IMR-90 (cell line): ENCODE results near the gene AMIGO1. TPM values are rescaled to one million over a fixed set of nuclear protein-coding genes. Genes with fewer than 3 reads are reported as not detected.

Experiments used
- ATAC-seq: fragments of 200-7000 bp; cut with Tn5 transposase; 2 replicates; pipeline ENCODE4 v1.9.1; 2020; ENCODE audit warnings: low read depth, mild to moderate bottlenecking, moderate library complexity
- BruUV-seq: library from RNA; stranded (reverse); fragments of 400-500 nt; replicated peaks from 2 replicates; lab custom pipeline; 2021; lab: Mats Ljungman, UMichigan
- CTCF ChIA-PET: fragments of 300-600 bp; formaldehyde crosslinking; extraction: SDS; loops from one replicate; lab custom pipeline; 2021; ENCODE audit warnings: antibody characterized with exemption; lab: Yijun Ruan, JAX
- POLR2A ChIA-PET: fragments of 300-600 bp; sonication (Branson Sonifier 250); formaldehyde crosslinking; loops from one replicate; lab custom pipeline; 2022; ENCODE audit warnings: antibody characterized with exemption; ENCODE audit not compliant: unreplicated experiment; lab: Charles Lee
- DNase-seq: peaks from one replicate; pipeline ENCODE4 v3.0.0; 2013
- H2AFZ ChIP-seq: replicated peaks from 2 replicates; pipeline ENCODE3; 2013; ENCODE audit warnings: low read length, mild to moderate bottlenecking; ENCODE audit not compliant: poor library complexity
- H2AK5ac ChIP-seq: 2 replicates; pipeline ENCODE4 v1.6.1; 2013; ENCODE audit warnings: low read depth, low read length, inconsistent platforms
- H2AK9ac ChIP-seq: replicated peaks from 2 replicates; pipeline ENCODE3; 2013; ENCODE audit warnings: mild to moderate bottlenecking, low read depth, low read length, moderate library complexity; ENCODE audit not compliant: poor library complexity
- H2BK120ac ChIP-seq: 2 replicates; pipeline ENCODE4 v1.6.1; 2013; ENCODE audit warnings: low read depth, low read length, inconsistent platforms
- H2BK15ac ChIP-seq: 3 replicates; pipeline ENCODE4 v1.6.1; 2013; ENCODE audit warnings: low read depth, low read length, inconsistent platforms
- H2BK20ac ChIP-seq: 2 replicates; pipeline ENCODE4 v1.6.1; 2013; ENCODE audit warnings: low read depth, mild to moderate bottlenecking, inconsistent platforms, low read length, moderate library complexity
- H2BK5ac ChIP-seq: 2 replicates; pipeline ENCODE4 v1.6.1; 2013; ENCODE audit warnings: mild to moderate bottlenecking, low read depth, low read length, inconsistent platforms; ENCODE audit not compliant: poor library complexity, severe bottlenecking
- H3K14ac ChIP-seq: replicated peaks from 2 replicates; pipeline ENCODE4 v1.6.1; 2013; ENCODE audit warnings: low read depth, low read length, inconsistent platforms
- H3K18ac ChIP-seq: 2 replicates; pipeline ENCODE4 v1.6.1; 2013; ENCODE audit warnings: low read depth, low read length, control low read depth
- H3K23ac ChIP-seq: 2 replicates; pipeline ENCODE4 v1.6.1; 2013; ENCODE audit warnings: low read depth, low read length, inconsistent platforms
- H3K27ac ChIP-seq: 2 replicates; pipeline ENCODE4 v1.5.1; 2013; ENCODE audit warnings: mild to moderate bottlenecking, control low read depth, low read length; ENCODE audit not compliant: insufficient read depth
- H3K27me3 ChIP-seq: 2 replicates; pipeline ENCODE4 v1.6.1; 2013; ENCODE audit warnings: low read length; ENCODE audit not compliant: control insufficient read depth, insufficient read depth
- H3K36me3 ChIP-seq: 2 replicates; pipeline ENCODE4 v1.6.1; 2013; ENCODE audit warnings: low read length, mixed read lengths; ENCODE audit not compliant: control insufficient read depth, insufficient read depth
- H3K4ac ChIP-seq: 2 replicates; pipeline ENCODE4 v1.6.1; 2013; ENCODE audit warnings: low read depth, low read length, inconsistent platforms
- H3K4me1 ChIP-seq: 2 replicates; pipeline ENCODE4 v1.6.1; 2013; ENCODE audit warnings: low read length, mixed read lengths; ENCODE audit not compliant: control insufficient read depth, insufficient read depth
- H3K4me2 ChIP-seq: 2 replicates; pipeline ENCODE4 v1.6.1; 2013; ENCODE audit warnings: low read depth, mild to moderate bottlenecking, control low read depth, low read length, moderate library complexity
- H3K4me3 ChIP-seq: 2 replicates; pipeline ENCODE4 v1.5.1; 2013; ENCODE audit warnings: low read depth, mild to moderate bottlenecking, control low read depth, low read length, moderate library complexity; ENCODE audit not compliant: insufficient read depth
- H3K56ac ChIP-seq: 2 replicates; pipeline ENCODE4 v1.6.1; 2013; ENCODE audit warnings: low read length, inconsistent platforms; ENCODE audit not compliant: insufficient read depth; ENCODE audit errors: extremely low read depth
- H3K79me1 ChIP-seq, 2 experiments: 2 replicates each; pipeline ENCODE4 v1.6.1; 2013; ENCODE audit warnings: low read length in 2 of 2, inconsistent platforms in 1 of 2, low read depth in 1 of 2
- H3K9ac ChIP-seq: 2 replicates; pipeline ENCODE4 v1.6.1; 2013; ENCODE audit warnings: low read depth, low read length, control low read depth
- H3K9me1 ChIP-seq: 2 replicates; pipeline ENCODE4 v1.6.1; 2013; ENCODE audit warnings: low read length, inconsistent platforms; ENCODE audit not compliant: insufficient read depth
- H3K9me3 ChIP-seq: 2 replicates; pipeline ENCODE4 v1.6.1; 2013; ENCODE audit warnings: low read length; ENCODE audit not compliant: control insufficient read depth, insufficient read depth
- H4K20me1 ChIP-seq: 2 replicates; pipeline ENCODE4 v1.6.1; 2013; ENCODE audit warnings: low read length, inconsistent platforms; ENCODE audit not compliant: insufficient read depth
- H4K5ac ChIP-seq: 2 replicates; pipeline ENCODE4 v1.6.1; 2013; ENCODE audit warnings: mild to moderate bottlenecking, low read depth, low read length, control low read depth
- H4K8ac ChIP-seq, 2 experiments: 2 replicates each; pipeline ENCODE4 v1.6.1; 2013; ENCODE audit warnings: low read depth in 2 of 2, low read length in 2 of 2, control low read depth in 1 of 2, inconsistent platforms in 1 of 2
- H4K91ac ChIP-seq: 2 replicates; pipeline ENCODE4 v1.6.1; 2013; ENCODE audit warnings: low read depth, low read length, inconsistent platforms; ENCODE audit not compliant: insufficient read depth
- BHLHE40 ChIP-seq: fragments of 150-350 bp; IDR thresholded peaks from 2 replicates; pipeline ENCODE4 v1.6.1; 2016; ENCODE audit warnings: mild to moderate bottlenecking, low read depth, low read length
- CEBPB ChIP-seq: IDR thresholded peaks from 2 replicates; pipeline ENCODE4 v1.6.1; 2012; ENCODE audit warnings: low read depth, low read length, improper control_type of control experiment
- CHD1 ChIP-seq: IDR thresholded peaks from 2 replicates; pipeline ENCODE4 v1.6.1; 2012; ENCODE audit warnings: low read depth, low read length, improper control_type of control experiment
- FOS ChIP-seq: fragments of 150-350 bp; IDR thresholded peaks from 2 replicates; pipeline ENCODE4 v1.6.1; 2016; ENCODE audit warnings: low read depth, low read length
- MAFK ChIP-seq: IDR thresholded peaks from 2 replicates; pipeline ENCODE4 v1.6.1; 2012; ENCODE audit warnings: low read depth, low read length, improper control_type of control experiment
- MAZ ChIP-seq: IDR thresholded peaks from 2 replicates; pipeline ENCODE4 v1.6.1; 2012; ENCODE audit warnings: low read depth, mild to moderate bottlenecking, low read length, improper control_type of control experiment, moderate library complexity, borderline replicate concordance
- MXI1 ChIP-seq: IDR thresholded peaks from 2 replicates; pipeline ENCODE4 v1.6.1; 2012; ENCODE audit warnings: low read depth, mild to moderate bottlenecking, low read length, moderate library complexity, borderline replicate concordance
- NFE2L2 ChIP-seq: fragments of 150-350 bp; IDR thresholded peaks from 2 replicates; pipeline ENCODE4 v1.6.1; 2016; ENCODE audit warnings: low read depth, mild to moderate bottlenecking, low read length
- POLR2A ChIP-seq: IDR thresholded peaks from 2 replicates; pipeline ENCODE4 v1.6.1; 2012; ENCODE audit warnings: mild to moderate bottlenecking, low read depth, low read length
- RAD21 ChIP-seq: IDR thresholded peaks from 2 replicates; pipeline ENCODE4 v1.6.1; 2012; ENCODE audit warnings: low read length, improper control_type of control experiment
- RCOR1 ChIP-seq: IDR thresholded peaks from 2 replicates; pipeline ENCODE4 v1.6.1; 2012; ENCODE audit warnings: mild to moderate bottlenecking, low read length, improper control_type of control experiment; ENCODE audit not compliant: insufficient replicate concordance
- RFX5 ChIP-seq: IDR thresholded peaks from 2 replicates; pipeline ENCODE4 v1.8.0; 2012; ENCODE audit warnings: low read depth, mild to moderate bottlenecking, low read length, moderate library complexity
- SMC3 ChIP-seq: fragments of 150-350 bp; IDR thresholded peaks from 2 replicates; pipeline ENCODE4 v1.6.1; 2016; ENCODE audit warnings: low read depth, mild to moderate bottlenecking, antibody characterized with exemption, low read length, moderate library complexity
- WGBS, 2 experiments: methylation state at CpG; one replicate each; pipeline versions ENCODE4 v1.1.5 to v1.1.7; 2013; ENCODE audit warnings: missing lambda C conversion rate in 2 of 2; ENCODE audit not compliant: insufficient read length in 1 of 2; ENCODE audit errors: extremely low coverage in 2 of 2; 5-methylcytosine and 5-hydroxymethylcytosine counted together
- dilution Hi-C: fragments of 300-500 bp; cut with HindIII; formaldehyde crosslinking; loops from one replicate; pipeline ENCODE4 v1.14.3; 2018; ENCODE audit warnings: low sequenced_read_pairs; ENCODE audit not compliant: unreplicated experiment
- in situ Hi-C: fragments of 300-500 bp; cut with MboI; formaldehyde crosslinking; loops from 3 replicates; pipeline ENCODE4 v1.14.3; 2019; ENCODE audit warnings: low sequenced_read_pairs, inconsistent platforms, mixed read lengths
- intact Hi-C: fragments of 100-400 bp; cut with micrococcal nuclease; formaldehyde crosslinking; loops from 2 replicates; pipeline ENCODE4 v1.10.0; 2022
- polyA plus RNA-seq, 3 experiments: library from polyadenylated mRNA; depleted of rRNA; stranded (reverse); fragments of >200 nt; gene quantifications; 2 replicates each; pipeline ENCODE4 v1.2.3, GENCODE V29; 2012; ENCODE audit warnings: low replicate concordance in 1 of 3
- total RNA-seq: library from RNA; depleted of rRNA; stranded (reverse); fragments of >200 nt; gene quantifications from 2 replicates; pipeline ENCODE4 v1.2.3, GENCODE V29; 2012
- TF ChIP-seq, protein P1 (sequence below): fragments of 150-350 bp; IDR thresholded peaks from 2 replicates; pipeline ENCODE4 v1.6.1; 2017; ENCODE audit warnings: mild to moderate bottlenecking, antibody characterized with exemption, low read length, low read depth
- TF ChIP-seq, protein P2 (sequence below): conservative IDR thresholded peaks from 2 replicates; pipeline ENCODE4 v1.5.1; 2012; ENCODE audit warnings: mild to moderate bottlenecking, low read depth, low read length, improper control_type of control experiment
- TF ChIP-seq, protein P3 (sequence below): fragments of 150-350 bp; IDR thresholded peaks from 2 replicates; pipeline ENCODE4 v1.6.1; 2016; ENCODE audit warnings: low read depth, mild to moderate bottlenecking, low read length, moderate library complexity, borderline replicate concordance

AMIGO1 gene
- total and polyA plus RNA-seq, 2 of the 4 experiments (the other 2 are of a cell fraction) = 1.5 to 1.6 TPM

GRCh38 chr1:109523706-109524105, 14.2 kb upstream of the AMIGO1 start:
- H3K4ac ChIP-seq = no peak overlapping the region
- H4K8ac ChIP-seq = no peak overlapping the region
- no peak overlapping the region for H4K91ac ChIP-seq
- no CpG with 5 or more reads among the region's 2 CpGs for WGBS, 2 experiments
- H3K4me2 ChIP-seq = no peak overlapping the region
- no peak overlapping the region for H2AFZ ChIP-seq
- no peak overlapping the region for H2BK120ac ChIP-seq
- H2BK20ac ChIP-seq = no peak overlapping the region
- no peak overlapping the region for H3K23ac ChIP-seq
- POLR2A ChIA-PET = no interaction called here
- H3K27me3 ChIP-seq = peaks cover 38% of the 10 kb centered on the region
- CTCF ChIA-PET = interaction anchor here (1.0 kb wide), 1 partner anchor 30 kb away, joined by 4 read pairs; the partner anchor contains the start of gene CYB561D1
- no peak overlapping the region for H3K56ac ChIP-seq
- no peaks in the 10 kb centered on the region for H3K79me1 ChIP-seq
- H2BK15ac ChIP-seq = no peak overlapping the region
- no peak overlapping the region for H3K14ac ChIP-seq
- H3K9me3 ChIP-seq = no peaks in the 10 kb centered on the region
- H2AK5ac ChIP-seq = no peak overlapping the region
- no peak overlapping the region for H2BK5ac ChIP-seq
- no peaks in the 10 kb centered on the region for H3K4me1 ChIP-seq
- BruUV-seq = no TSS peak
- in situ Hi-C loops (no loop called here), dilution Hi-C loops (no loop called here), intact Hi-C loops (no loop called here)
- ATAC-seq = no peak
- peak; percentile 18 for DNase-seq
- no peak overlapping the region for H4K5ac ChIP-seq
- H3K9ac ChIP-seq = no peak overlapping the region
- H3K36me3 ChIP-seq = no peaks in the 10 kb centered on the region
- no peak overlapping the region for H3K4me3 ChIP-seq
- no peaks in the 10 kb centered on the region for H4K20me1 ChIP-seq
- no peaks in the 10 kb centered on the region; the same call in 1 of the 2 replicates for H3K9me1 ChIP-seq
- no peak for TF ChIP-seq MXI1
- no peak for TF ChIP-seq CEBPB
- TF ChIP-seq, protein P1, sequence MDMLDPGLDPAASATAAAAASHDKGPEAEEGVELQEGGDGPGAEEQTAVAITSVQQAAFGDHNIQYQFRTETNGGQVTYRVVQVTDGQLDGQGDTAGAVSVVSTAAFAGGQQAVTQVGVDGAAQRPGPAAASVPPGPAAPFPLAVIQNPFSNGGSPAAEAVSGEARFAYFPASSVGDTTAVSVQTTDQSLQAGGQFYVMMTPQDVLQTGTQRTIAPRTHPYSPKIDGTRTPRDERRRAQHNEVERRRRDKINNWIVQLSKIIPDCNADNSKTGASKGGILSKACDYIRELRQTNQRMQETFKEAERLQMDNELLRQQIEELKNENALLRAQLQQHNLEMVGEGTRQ = no peak
- TF ChIP-seq POLR2A = no peak
- TF ChIP-seq RCOR1 = no peak
- no peak for TF ChIP-seq FOS
- no peak for TF ChIP-seq NFE2L2
- TF ChIP-seq MAZ = no peak
- TF ChIP-seq, protein P2, sequence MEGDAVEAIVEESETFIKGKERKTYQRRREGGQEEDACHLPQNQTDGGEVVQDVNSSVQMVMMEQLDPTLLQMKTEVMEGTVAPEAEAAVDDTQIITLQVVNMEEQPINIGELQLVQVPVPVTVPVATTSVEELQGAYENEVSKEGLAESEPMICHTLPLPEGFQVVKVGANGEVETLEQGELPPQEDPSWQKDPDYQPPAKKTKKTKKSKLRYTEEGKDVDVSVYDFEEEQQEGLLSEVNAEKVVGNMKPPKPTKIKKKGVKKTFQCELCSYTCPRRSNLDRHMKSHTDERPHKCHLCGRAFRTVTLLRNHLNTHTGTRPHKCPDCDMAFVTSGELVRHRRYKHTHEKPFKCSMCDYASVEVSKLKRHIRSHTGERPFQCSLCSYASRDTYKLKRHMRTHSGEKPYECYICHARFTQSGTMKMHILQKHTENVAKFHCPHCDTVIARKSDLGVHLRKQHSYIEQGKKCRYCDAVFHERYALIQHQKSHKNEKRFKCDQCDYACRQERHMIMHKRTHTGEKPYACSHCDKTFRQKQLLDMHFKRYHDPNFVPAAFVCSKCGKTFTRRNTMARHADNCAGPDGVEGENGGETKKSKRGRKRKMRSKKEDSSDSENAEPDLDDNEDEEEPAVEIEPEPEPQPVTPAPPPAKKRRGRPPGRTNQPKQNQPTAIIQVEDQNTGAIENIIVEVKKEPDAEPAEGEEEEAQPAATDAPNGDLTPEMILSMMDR = no peak
- TF ChIP-seq CHD1 = no peak
- TF ChIP-seq RFX5 = no peak
- TF ChIP-seq SMC3 = no peak
- TF ChIP-seq BHLHE40 = no peak
- no peak for TF ChIP-seq RAD21
- no peak for TF ChIP-seq MAFK
- TF ChIP-seq, protein P3, sequence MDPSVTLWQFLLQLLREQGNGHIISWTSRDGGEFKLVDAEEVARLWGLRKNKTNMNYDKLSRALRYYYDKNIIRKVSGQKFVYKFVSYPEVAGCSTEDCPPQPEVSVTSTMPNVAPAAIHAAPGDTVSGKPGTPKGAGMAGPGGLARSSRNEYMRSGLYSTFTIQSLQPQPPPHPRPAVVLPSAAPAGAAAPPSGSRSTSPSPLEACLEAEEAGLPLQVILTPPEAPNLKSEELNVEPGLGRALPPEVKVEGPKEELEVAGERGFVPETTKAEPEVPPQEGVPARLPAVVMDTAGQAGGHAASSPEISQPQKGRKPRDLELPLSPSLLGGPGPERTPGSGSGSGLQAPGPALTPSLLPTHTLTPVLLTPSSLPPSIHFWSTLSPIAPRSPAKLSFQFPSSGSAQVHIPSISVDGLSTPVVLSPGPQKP = no peak
- no peak overlapping the region for H3K18ac ChIP-seq
- no peak overlapping the region for H2AK9ac ChIP-seq
- H3K27ac ChIP-seq = no peak overlapping the region
